ENCODE measurements around the gene RPLP2. TPM values are rescaled to one million over a fixed set of nuclear protein-coding genes. Genes with fewer than 3 reads are reported as not detected.

RPLP2 gene
- total and polyA plus RNA-seq, 9 donors = 1,485 to 2,136 (median 1,808) TPM

- 90% methylated on average over 15 of the region's 16 CpGs for WGBS (ENCODE audit: insufficient coverage)
- Histone ChIP-seq H3K4me3 (ENCODE audit: low read length) (no peak overlapping the region), H3K9me3 (replicated peaks; ENCODE audit: control insufficient read depth, low read depth, low read length) (no peaks in the 10 kb centered on the region), H3K4me1 (ENCODE audit: control insufficient read depth, insufficient read depth, low read length) (peaks cover 29% of the 10 kb centered on the region), H3K36me3 (ENCODE audit: control insufficient read depth, insufficient read depth, low read length) (peaks cover 20% of the 10 kb centered on the region), H3K27me3 (ENCODE audit: control insufficient read depth, insufficient read depth, low read length) (no peaks in the 10 kb centered on the region), H3K27ac (ENCODE audit: low read length) (no peak overlapping the region)
- peak; percentile 4 for DNase-seq
These were observed 29.7 kb upstream of the RPLP2 start for GRCh38 chr11:779955-780532.

GRCh38 chr11:782264-783174 is 27.2 kb upstream of the RPLP2 start:
- DNase-seq = no peak
- 74% methylated on average over 26 of the region's 36 CpGs for WGBS (ENCODE audit: insufficient coverage)
- H3K27ac ChIP-seq (ENCODE audit: low read length) = no peak overlapping the region

GRCh38 chr11:783581-784015 is 26.2 kb upstream of the RPLP2 start:
- Histone ChIP-seq H3K4me3 (ENCODE audit: low read length) (no peak overlapping the region), H3K4me1 (ENCODE audit: control insufficient read depth, insufficient read depth, low read length) (peaks cover 19% of the 10 kb centered on the region), H3K27me3 (ENCODE audit: control insufficient read depth, insufficient read depth, low read length) (peaks cover 4% of the 10 kb centered on the region), H3K9me3 (replicated peaks; ENCODE audit: control insufficient read depth, low read depth, low read length) (no peaks in the 10 kb centered on the region), H3K27ac (ENCODE audit: low read length) (peak overlapping the region; percentile 62), H3K36me3 (ENCODE audit: control insufficient read depth, insufficient read depth, low read length) (peaks cover 19% of the 10 kb centered on the region)
- DNase-seq = peak; percentile 87
- WGBS (ENCODE audit: insufficient coverage) = 7% methylated on average over 14 of the region's 24 CpGs

More at GRCh38 chr11:782264-783174, 27.2 kb upstream of the RPLP2 start:
- H3K4me3 ChIP-seq (ENCODE audit: low read length) = no peak overlapping the region
- no peaks in the 10 kb centered on the region for H3K27me3 ChIP-seq (ENCODE audit: control insufficient read depth, insufficient read depth, low read length)
- peaks cover 19% of the 10 kb centered on the region for H3K36me3 ChIP-seq (ENCODE audit: control insufficient read depth, insufficient read depth, low read length)
- no peaks in the 10 kb centered on the region for H3K9me3 ChIP-seq (replicated peaks; ENCODE audit: control insufficient read depth, low read depth, low read length)
- H3K4me1 ChIP-seq (ENCODE audit: control insufficient read depth, insufficient read depth, low read length) = peaks cover 25% of the 10 kb centered on the region

- no peaks in the 10 kb centered on the region for H3K9me3 ChIP-seq (replicated peaks; ENCODE audit: control insufficient read depth, low read depth, low read length)
- no peak overlapping the region for H3K27ac ChIP-seq (ENCODE audit: low read length)
These were observed 23.3 kb upstream of the RPLP2 start for GRCh38 chr11:786235-787083.

GRCh38 chr11:787084-787675 is 22.6 kb upstream of the RPLP2 start:
- H3K4me1 ChIP-seq (ENCODE audit: control insufficient read depth, insufficient read depth, low read length) = peaks cover 33% of the 10 kb centered on the region
- H3K9me3 ChIP-seq (replicated peaks; ENCODE audit: control insufficient read depth, low read depth, low read length) = no peaks in the 10 kb centered on the region
- no peak for DNase-seq
- H3K4me3 ChIP-seq (ENCODE audit: low read length) = no peak overlapping the region
- peaks cover 10% of the 10 kb centered on the region for H3K36me3 ChIP-seq (ENCODE audit: control insufficient read depth, insufficient read depth, low read length)
- no peak overlapping the region for H3K27ac ChIP-seq (ENCODE audit: low read length)
- 87% methylated on average over 15 of the region's 24 CpGs for WGBS (ENCODE audit: insufficient coverage)
- H3K27me3 ChIP-seq (ENCODE audit: control insufficient read depth, insufficient read depth, low read length) = peaks cover 18% of the 10 kb centered on the region

More at GRCh38 chr11:786235-787083, 23.3 kb upstream of the RPLP2 start:
- H3K36me3 ChIP-seq (ENCODE audit: control insufficient read depth, insufficient read depth, low read length) = peaks cover 3% of the 10 kb centered on the region
- H3K4me3 ChIP-seq (ENCODE audit: low read length) = no peak overlapping the region
- WGBS (ENCODE audit: insufficient coverage) = 61% methylated on average over 19 of the region's 24 CpGs
- H3K27me3 ChIP-seq (ENCODE audit: control insufficient read depth, insufficient read depth, low read length) = peaks cover 18% of the 10 kb centered on the region
- DNase-seq = no peak
- peaks cover 33% of the 10 kb centered on the region for H3K4me1 ChIP-seq (ENCODE audit: control insufficient read depth, insufficient read depth, low read length)

- Histone ChIP-seq H3K36me3 (ENCODE audit: control insufficient read depth, insufficient read depth, low read length) (peaks cover 15% of the 10 kb centered on the region), H3K9me3 (replicated peaks; ENCODE audit: control insufficient read depth, low read depth, low read length) (no peaks in the 10 kb centered on the region), H3K4me3 (ENCODE audit: low read length) (no peak overlapping the region), H3K27ac (ENCODE audit: low read length) (no peak overlapping the region), H3K4me1 (ENCODE audit: control insufficient read depth, insufficient read depth, low read length) (peaks cover 33% of the 10 kb centered on the region), H3K27me3 (ENCODE audit: control insufficient read depth, insufficient read depth, low read length) (peaks cover 18% of the 10 kb centered on the region)
- WGBS (ENCODE audit: insufficient coverage) = 70% methylated on average over 26 of the region's 28 CpGs
- no peak for DNase-seq
These were observed 21.6 kb upstream of the RPLP2 start for GRCh38 chr11:788009-788640.

GRCh38 chr11:788953-789940 is 20.5 kb upstream of the RPLP2 start:
- no peak overlapping the region for H3K4me3 ChIP-seq (ENCODE audit: low read length)

GRCh38 chr11:789943-790342 is 19.8 kb upstream of the RPLP2 start, which contains the start of gene CEND1:
CEND1 (minus strand) TSS chr11:790090; CDS start chr11:788576, 1,514 bp downstream.
- Histone ChIP-seq H3K27ac (ENCODE audit: low read length) (no peak within 1 kb of the TSS), H3K27me3 (ENCODE audit: control insufficient read depth, insufficient read depth, low read length) (peaks cover 18% of the 10 kb centered on the region), H3K36me3 (ENCODE audit: control insufficient read depth, insufficient read depth, low read length) (peaks cover 32% of the 10 kb centered on the region), H3K4me1 (ENCODE audit: control insufficient read depth, insufficient read depth, low read length) (peaks cover 39% of the 10 kb centered on the region), H3K9me3 (replicated peaks; ENCODE audit: control insufficient read depth, low read depth, low read length) (no peaks in the 10 kb centered on the region), H3K4me3 (ENCODE audit: low read length) (no peak within 1 kb of the TSS)
- DNase-seq = no peak
- WGBS (ENCODE audit: insufficient coverage) = under 1% methylated on average over 39 of the region's 44 CpGs

More at GRCh38 chr11:788953-789940, 20.5 kb upstream of the RPLP2 start:
- Histone ChIP-seq H3K27me3 (ENCODE audit: control insufficient read depth, insufficient read depth, low read length) (peaks cover 18% of the 10 kb centered on the region), H3K36me3 (ENCODE audit: control insufficient read depth, insufficient read depth, low read length) (peaks cover 26% of the 10 kb centered on the region), H3K9me3 (replicated peaks; ENCODE audit: control insufficient read depth, low read depth, low read length) (no peaks in the 10 kb centered on the region), H3K4me1 (ENCODE audit: control insufficient read depth, insufficient read depth, low read length) (peaks cover 32% of the 10 kb centered on the region), H3K27ac (ENCODE audit: low read length) (no peak overlapping the region)
- WGBS (ENCODE audit: insufficient coverage) = 21% methylated on average over 28 of the region's 31 CpGs
- DNase-seq = no peak

Data from muscle of leg (tissue), 11 donors.